Activated naive CD4-positive, alpha-beta T cell treated with anti-CD3 and anti-CD28 coated beads, Interleukin-2, amount 50 U/mL, for 72 hours (primary cell): ENCODE measurements around the gene FOCAD. TPM values are rescaled to one million over a fixed set of nuclear protein-coding genes. Genes with fewer than 3 reads are reported as not detected.

Experiments used
- ATAC-seq, 2 donors: fragments of 150-1000 bp; cut with Tn5 transposase; 2 replicates each; pipeline ENCODE4 v1.10.0; 2021; ENCODE audit warnings: mild to moderate bottlenecking in 2 of 2, moderate library complexity in 2 of 2
- DNase-seq, 2 donors: peaks; one replicate each; pipeline ENCODE4 v3.0.0; 2021 to 2022; ENCODE audit warnings: low spot score in 2 of 2
- H3K27ac Mint-ChIP-seq, 2 donors: one replicate each; pipeline ENCODE4 v1.8.0; 2022; ENCODE audit warnings: mild to moderate bottlenecking in 2 of 2, mixed read lengths in 2 of 2
- H3K36me3 Mint-ChIP-seq, 2 donors: one replicate each; pipeline ENCODE4 v1.8.0; 2022; ENCODE audit warnings: mixed read lengths in 2 of 2
- H3K9me3 Mint-ChIP-seq, 2 donors: one replicate each; pipeline ENCODE4 v1.8.0; 2022; ENCODE audit warnings: mixed read lengths in 2 of 2
- total RNA-seq, 2 donors: library from RNA; stranded (reverse); gene quantifications; one replicate each; pipeline ENCODE4 v1.2.3, GENCODE V29; 2022

Gene FOCAD
- total RNA-seq, 2 donors from 2014 or later: 25.4 to 27.9 TPM

DNA sequence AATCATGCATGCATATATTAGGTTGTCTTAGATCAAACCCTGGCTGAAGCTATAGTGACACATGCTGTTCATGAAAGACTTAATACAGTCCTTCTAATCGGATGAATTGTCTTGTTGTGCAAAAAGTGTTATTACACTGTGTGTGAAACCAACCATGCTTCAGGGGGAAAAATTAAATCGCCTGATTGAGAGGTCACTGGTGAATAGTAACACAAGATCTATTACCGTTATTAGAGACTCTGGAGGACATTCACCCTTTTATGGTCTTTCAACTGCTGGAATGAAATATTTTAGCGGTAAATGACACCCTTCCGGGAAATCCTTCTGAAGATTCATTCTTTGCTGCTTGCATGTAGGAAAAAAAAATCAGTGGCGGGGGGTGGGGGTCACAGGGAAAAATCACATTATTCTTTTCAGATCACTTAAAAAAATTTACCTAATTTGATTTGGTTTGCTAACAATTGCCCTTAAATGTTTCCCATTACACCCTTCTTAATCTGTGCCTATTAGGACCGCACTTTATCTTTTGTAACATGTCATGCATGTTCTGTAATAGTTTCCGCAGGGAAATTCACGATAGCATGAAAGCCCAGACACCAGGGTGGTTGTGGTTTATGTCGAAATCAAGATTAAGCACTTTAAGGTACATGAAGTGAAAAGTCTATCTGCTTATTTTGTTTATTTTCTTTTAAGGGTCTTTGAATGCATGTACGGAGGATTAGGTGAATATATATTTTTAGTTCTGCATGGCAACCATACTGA, 120.6 kb downstream of the FOCAD start:
- no peaks in the 10 kb centered on the region for H3K9me3 Mint-ChIP-seq
- H3K36me3 Mint-ChIP-seq: no peaks in the 10 kb centered on the region
- DNase-seq (no peak), ATAC-seq (no peak)
- H3K27ac Mint-ChIP-seq: no peak overlapping the region

DNA sequence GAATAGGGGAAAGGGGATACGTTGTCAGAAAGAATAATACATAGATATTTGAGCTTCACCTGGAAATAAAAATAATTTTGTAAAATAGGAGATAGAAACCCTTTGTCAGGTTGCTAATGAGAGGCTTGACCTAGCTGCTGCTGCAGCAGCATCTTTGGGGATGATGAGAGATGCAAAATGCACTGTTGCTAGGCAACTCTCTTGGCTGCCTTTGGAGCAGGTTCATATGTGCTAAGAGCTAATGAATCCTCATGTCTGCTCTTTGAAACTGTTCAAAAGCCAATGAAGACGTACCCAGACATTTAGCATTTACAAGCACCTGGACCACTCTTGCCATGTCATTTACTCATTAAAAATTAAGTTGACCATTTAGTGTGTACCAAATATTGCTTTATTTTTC, 121.7 kb downstream of the FOCAD start:
- H3K27ac Mint-ChIP-seq: no peak overlapping the region
- no peak for ATAC-seq
- H3K9me3 Mint-ChIP-seq: no peaks in the 10 kb centered on the region
- H3K36me3 Mint-ChIP-seq: no peaks in the 10 kb centered on the region
- DNase-seq: no peak

DNA sequence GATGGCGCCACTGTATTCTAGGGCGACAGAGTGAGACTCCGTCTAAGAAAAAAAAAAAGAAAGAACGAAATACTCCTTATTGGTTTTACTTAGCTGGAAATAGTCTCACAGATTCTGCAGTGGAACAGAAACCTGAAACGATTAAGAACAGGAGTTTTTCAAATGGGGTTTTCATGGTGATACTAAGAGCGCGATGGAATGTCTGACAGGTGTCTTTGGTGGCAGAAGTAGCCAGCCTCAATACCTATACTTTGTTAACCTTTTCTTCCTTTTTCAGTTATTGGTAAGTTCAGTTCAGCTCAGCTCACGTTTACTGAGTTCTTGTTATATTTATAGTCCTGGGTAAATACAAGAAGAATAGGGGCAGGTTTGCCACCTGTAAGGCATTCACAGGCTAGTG, 123.9 kb downstream of the FOCAD start:
- ATAC-seq: peak in 1 of 2 donors; percentile 53
- Mint-ChIP-seq H3K36me3 (no peaks in the 10 kb centered on the region), H3K9me3 (no peaks in the 10 kb centered on the region), H3K27ac (no peak overlapping the region)
- DNase-seq: no peak

DNA sequence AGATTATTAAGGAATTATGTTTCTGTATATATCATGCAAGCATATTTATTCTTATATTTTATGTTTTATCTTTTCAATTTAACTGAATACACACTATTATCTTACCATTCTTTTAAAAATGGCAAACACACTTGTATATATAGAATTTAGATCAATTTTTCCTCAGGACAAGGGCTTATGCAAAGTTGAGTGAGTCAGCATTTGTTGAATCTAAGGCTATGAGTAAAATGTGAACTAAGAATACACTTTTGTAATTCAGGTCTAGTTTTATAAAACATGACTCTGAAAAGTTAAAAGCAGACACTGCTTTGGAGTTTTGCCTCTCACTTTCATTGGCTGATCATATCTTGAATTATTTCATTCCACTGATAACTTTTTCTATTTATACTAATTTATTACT, 127.8 kb downstream of the FOCAD start:
- H3K36me3 Mint-ChIP-seq: no peaks in the 10 kb centered on the region
- no peak overlapping the region for H3K27ac Mint-ChIP-seq
- no peaks in the 10 kb centered on the region for H3K9me3 Mint-ChIP-seq
- DNase-seq (no peak), ATAC-seq (no peak)

DNA sequence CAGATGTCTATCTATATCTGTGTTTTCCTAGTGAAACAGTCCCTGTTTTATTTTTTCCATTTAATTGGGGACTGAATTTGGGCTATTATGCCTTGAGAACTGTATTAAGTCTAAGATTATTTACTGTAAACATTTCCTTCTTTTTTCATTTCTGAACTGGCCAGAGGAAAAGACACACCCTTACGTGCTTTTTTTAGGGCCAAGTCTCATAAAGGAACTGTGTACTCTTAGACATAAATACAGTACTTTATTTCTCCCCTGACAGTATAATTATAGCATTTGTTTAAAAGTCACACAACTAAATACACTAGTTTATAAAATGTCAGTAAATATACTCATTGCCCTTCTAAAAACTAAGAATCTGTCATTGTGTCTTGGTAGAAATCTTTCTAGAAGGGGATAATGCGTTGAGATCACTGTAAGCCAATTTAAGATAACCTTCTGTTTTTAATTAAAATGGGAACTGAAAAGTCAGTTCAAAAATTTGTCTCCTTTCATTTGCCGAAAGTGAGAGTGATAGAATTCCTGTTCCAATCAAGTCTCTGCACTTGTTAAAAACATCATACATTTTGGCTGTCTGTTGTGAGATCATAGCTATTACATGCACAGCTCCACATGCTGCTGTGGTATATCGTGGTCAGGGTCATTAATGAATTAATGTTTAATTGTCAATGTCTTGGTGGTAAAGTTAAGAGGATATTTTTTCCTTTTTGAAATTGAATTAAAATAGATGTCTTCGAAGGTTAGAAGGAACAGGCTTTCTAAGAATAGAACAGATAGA, 132.1 kb downstream of the FOCAD start:
- DNase-seq (no peak), ATAC-seq (no peak)
- no peaks in the 10 kb centered on the region for H3K9me3 Mint-ChIP-seq
- no peak overlapping the region for H3K27ac Mint-ChIP-seq
- H3K36me3 Mint-ChIP-seq: no peaks in the 10 kb centered on the region

- Mint-ChIP-seq H3K36me3 (peaks cover 0 to 19% of the 10 kb centered on the region in 2 donors), H3K27ac (no peak overlapping the region), H3K9me3 (peaks cover 0 to 3% of the 10 kb centered on the region in 2 donors)
- DNase-seq: no peak
- ATAC-seq: no peak
These were observed 139.0 kb downstream of the FOCAD start for GRCh38 chr9:20823051-20823450.

GRCh38 chr9:20831028-20831427, 147.0 kb downstream of the FOCAD start:
- Mint-ChIP-seq H3K36me3 (peaks cover 0 to 20% of the 10 kb centered on the region in 2 donors), H3K27ac (no peak overlapping the region), H3K9me3 (peaks cover 0 to 3% of the 10 kb centered on the region in 2 donors)
- DNase-seq (no peak), ATAC-seq (no peak)

DNA sequence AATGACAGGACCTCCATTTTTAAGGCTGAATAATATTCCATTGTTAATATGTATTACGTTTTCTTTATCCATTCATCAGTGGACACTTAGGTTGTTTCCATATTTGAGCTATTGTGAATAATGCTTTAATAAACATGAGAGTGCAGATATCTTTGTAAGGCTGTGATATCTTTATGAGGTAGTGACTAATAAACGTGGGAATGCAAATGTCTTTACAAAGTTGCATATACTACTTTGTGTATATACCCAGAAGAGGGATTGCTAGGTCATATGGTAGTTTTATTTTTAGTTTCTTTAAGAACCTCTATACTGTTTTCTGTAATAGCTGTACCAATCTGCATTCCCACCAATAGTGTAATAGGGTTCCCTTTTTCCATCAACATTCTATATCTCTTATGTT, 148.7 kb downstream of the FOCAD start:
- Mint-ChIP-seq H3K27ac (no peak overlapping the region), H3K36me3 (peaks cover 0 to 5% of the 10 kb centered on the region in 2 donors), H3K9me3 (no peaks in the 10 kb centered on the region)
- DNase-seq (no peak), ATAC-seq (no peak)

DNA sequence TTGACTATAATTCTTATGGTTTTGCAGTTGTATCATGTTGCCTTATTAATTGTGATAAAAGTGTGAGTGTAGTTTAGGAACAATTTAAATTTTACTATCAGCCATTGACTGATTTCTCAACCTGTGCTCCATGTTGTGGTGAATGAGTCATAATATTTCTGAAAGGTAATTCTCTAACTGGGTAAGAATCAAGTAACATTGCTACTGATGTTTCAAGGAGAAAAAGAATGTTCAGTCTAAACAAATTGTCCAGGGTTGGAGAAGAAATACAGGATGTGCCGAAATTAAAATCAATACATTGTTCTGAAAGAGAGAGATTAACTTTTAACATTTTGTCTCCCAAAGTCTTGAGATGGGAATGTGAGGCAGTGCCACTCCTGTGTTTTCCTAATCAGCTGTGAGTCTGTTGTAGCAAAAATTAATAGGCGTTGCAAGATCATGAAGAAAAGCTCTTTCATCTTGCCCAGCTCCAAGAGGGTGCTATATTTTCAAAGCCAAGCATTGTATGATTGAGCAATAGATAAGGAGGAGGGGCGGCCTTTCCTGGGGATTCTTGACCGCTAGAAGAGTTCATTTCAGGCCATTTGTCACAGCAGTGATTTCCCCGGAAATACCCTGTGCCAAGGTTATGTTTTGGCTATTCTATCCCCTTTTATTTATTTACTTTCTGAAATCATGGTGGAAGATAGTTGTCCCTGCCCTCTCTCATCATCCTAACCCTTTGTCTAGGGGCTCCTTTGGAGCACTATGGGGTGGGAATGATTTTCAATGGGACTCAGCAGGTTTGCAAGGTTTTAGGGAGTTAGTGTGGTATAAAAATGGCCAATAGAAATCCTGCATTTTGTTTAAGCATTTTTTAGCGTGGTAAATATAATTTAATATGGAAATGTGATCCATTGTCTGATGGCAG, 151.6 kb downstream of the FOCAD start:
- Mint-ChIP-seq H3K9me3 (no peaks in the 10 kb centered on the region), H3K27ac (no peak overlapping the region), H3K36me3 (no peaks in the 10 kb centered on the region)
- peak in 1 of 2 donors; percentile 64 for ATAC-seq
- DNase-seq: no peak

GRCh38 chr9:20837166-20837565, 153.1 kb downstream of the FOCAD start:
- ATAC-seq (no peak), DNase-seq (no peak)
- Mint-ChIP-seq H3K27ac (no peak overlapping the region), H3K9me3 (peaks cover 2 to 4% of the 10 kb centered on the region in 2 donors), H3K36me3 (peaks cover 0 to 6% of the 10 kb centered on the region in 2 donors)

DNA sequence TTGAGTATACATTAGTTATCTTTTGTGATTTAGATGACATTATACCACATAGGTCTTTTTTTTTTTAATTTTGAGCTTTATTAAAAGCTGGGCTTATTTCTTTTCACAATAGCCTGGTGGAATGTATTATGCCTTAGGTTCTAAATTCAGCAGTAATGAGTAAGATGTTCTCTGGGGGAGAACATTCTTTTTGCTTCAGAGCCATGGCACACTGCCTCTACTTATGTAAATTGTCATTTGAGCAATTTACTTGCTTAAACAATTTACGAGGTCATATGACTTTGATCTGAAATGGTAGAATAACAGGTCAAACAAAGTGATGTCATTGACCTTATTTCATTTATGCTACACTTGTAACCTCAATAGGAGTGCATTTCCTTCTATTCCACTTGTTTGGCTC, 154.2 kb downstream of the FOCAD start:
- Mint-ChIP-seq H3K27ac (no peak overlapping the region), H3K9me3 (peaks cover 4 to 6% of the 10 kb centered on the region in 2 donors), H3K36me3 (peaks cover 0 to 11% of the 10 kb centered on the region in 2 donors)
- DNase-seq: no peak
- no peak for ATAC-seq

DNA sequence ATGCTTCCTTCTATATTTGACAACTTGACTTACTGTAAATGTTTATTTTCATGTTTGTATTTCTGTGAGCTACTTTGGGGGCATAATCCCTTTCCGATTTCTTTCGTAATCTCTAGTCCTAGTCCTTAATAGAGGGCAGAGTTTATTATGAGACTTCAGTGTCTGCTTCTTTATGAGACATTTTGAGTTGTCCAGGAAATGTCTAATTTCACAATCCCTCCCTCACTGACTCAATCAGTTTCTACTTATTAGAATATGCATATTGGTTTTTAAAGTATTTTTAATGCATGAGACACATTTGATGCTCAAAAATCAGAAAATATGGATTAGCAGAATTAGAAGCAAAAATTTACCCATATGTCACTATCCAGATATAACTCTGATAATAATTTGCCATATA, 160.9 kb downstream of the FOCAD start:
- Mint-ChIP-seq H3K27ac (no peak overlapping the region), H3K36me3 (peaks cover 0 to 11% of the 10 kb centered on the region in 2 donors), H3K9me3 (peaks cover 4 to 6% of the 10 kb centered on the region in 2 donors)
- ATAC-seq (no peak), DNase-seq (no peak)

DNA sequence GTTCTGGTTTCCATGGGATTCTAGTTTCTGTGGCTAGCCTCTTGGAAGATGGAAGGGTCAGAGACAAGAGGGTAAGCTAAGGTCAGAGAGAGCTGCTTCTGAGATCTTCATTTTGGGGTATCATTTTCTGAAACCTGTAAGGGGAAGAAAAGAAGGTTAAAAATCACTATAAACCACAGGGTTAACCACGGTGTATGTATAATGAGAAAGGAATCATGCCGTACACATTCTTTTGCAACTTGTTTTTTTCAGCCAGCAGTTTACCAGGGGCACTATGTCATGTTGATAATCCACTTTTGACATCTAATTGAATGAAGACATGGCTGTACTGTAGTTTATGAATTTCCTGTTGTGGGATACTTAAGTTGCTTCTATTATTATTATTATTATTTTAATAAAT, 164.4 kb downstream of the FOCAD start:
- Mint-ChIP-seq H3K9me3 (no peaks in the 10 kb centered on the region), H3K36me3 (no peaks in the 10 kb centered on the region), H3K27ac (no peak overlapping the region)
- DNase-seq: no peak
- no peak for ATAC-seq

DNA sequence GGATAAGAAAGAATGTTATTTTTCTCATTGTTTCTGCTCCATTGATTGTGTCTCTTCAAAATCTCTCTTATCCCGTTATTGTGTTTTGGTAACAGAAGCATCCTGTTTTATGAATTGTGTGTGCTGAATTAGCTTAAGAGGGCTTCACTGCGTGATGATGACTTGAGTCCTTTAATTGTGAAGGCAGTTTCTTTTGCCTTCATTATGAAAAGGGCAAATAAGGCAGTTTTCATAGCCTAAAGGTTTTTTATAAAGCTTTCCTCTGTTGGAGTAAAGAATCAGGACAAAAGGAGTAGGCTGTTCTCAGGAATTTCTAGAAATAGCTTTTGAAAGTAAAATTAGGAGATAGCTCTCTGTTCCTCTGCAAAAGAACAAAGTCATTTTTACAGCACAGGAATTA, 169.8 kb downstream of the FOCAD start:
- H3K9me3 Mint-ChIP-seq: peaks cover 12 to 13% of the 10 kb centered on the region in 2 donors
- DNase-seq: no peak
- ATAC-seq: no peak
- no peak overlapping the region for H3K27ac Mint-ChIP-seq
- peaks cover 9 to 24% of the 10 kb centered on the region in 2 donors for H3K36me3 Mint-ChIP-seq

DNA sequence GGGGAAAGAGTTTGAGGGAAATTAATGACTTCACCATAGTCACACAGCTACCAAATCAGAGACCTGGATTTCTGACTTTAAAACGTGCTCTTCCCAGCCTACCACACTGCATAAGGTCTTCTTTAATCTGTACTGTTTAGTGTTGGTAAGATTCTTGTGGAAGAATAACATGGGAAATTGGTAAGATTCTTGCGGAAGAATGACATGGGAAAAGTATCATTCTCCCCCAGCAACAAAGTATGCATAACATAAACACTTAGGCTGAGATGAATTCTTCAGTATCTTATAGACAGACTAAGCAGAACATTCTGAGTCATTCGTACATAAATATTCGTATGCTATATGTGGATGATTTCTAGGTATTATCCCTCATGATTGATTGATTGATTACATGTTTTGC, 170.4 kb downstream of the FOCAD start:
- H3K27ac Mint-ChIP-seq: no peak overlapping the region
- ATAC-seq (no peak), DNase-seq (no peak)
- peaks cover 12 to 13% of the 10 kb centered on the region in 2 donors for H3K9me3 Mint-ChIP-seq
- H3K36me3 Mint-ChIP-seq: peaks cover 9 to 24% of the 10 kb centered on the region in 2 donors

GRCh38 chr9:20863945-20864344, 179.9 kb downstream of the FOCAD start:
- Mint-ChIP-seq H3K36me3 (peaks cover 6 to 9% of the 10 kb centered on the region in 2 donors), H3K27ac (no peak overlapping the region), H3K9me3 (no peaks in the 10 kb centered on the region)
- no peak for ATAC-seq
- no peak for DNase-seq

- H3K27ac Mint-ChIP-seq: no peak overlapping the region
- H3K36me3 Mint-ChIP-seq: peaks cover 6 to 9% of the 10 kb centered on the region in 2 donors
- DNase-seq (no peak), ATAC-seq (peak; percentile 56 to 68)
- H3K9me3 Mint-ChIP-seq: no peaks in the 10 kb centered on the region
These were observed 181.3 kb downstream of the FOCAD start for GRCh38 chr9:20865347-20865746.
